ENCODE results near the gene LGALS9C.
"Not testable (repeated sequence)": the region's sequence is repeated elsewhere in the genome, so short reads cannot be mapped to it uniquely, and the experiment has no call there.

Gene LGALS9C

DNA sequence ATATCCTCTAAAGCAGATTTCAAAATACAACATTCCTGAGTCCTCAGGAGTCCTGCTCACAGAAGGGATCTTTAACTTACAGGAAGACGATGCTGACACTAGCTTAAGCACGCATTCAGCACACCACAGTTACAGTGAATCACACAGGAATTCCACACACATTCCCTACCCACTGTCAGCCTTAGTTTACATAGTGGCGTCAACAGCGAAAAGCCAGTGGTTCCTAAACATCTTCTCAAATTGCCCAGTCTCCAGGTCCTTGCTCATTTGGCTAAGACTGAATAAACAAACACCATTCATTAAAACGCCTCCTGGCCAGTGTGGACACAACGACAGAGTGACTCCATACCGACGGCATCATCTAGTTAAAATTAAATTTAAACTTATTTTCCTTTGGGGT is 17.6 kb upstream of the LGALS9C start:
- 11 to 18% methylated on average over 5 to 6 of the region's 8 CpGs for WGBS, 2 experiments
- H3K27ac ChIP-seq (ENCODE audit: insufficient read depth, low read depth, low read length, poor library complexity, severe bottlenecking); H3K36me3 ChIP-seq (ENCODE audit: control insufficient read depth, insufficient read depth, low read length); H3K4me3 ChIP-seq (ENCODE audit: insufficient read depth, low read depth, low read length); H3K27me3 ChIP-seq (ENCODE audit: control insufficient read depth, insufficient read depth, low read length, poor library complexity, severe bottlenecking); H3K4me1 ChIP-seq (ENCODE audit: control insufficient read depth, insufficient read depth, low read length); H3K9me3 ChIP-seq (ENCODE audit: control insufficient read depth, low read length): not testable (repeated sequence)

DNA sequence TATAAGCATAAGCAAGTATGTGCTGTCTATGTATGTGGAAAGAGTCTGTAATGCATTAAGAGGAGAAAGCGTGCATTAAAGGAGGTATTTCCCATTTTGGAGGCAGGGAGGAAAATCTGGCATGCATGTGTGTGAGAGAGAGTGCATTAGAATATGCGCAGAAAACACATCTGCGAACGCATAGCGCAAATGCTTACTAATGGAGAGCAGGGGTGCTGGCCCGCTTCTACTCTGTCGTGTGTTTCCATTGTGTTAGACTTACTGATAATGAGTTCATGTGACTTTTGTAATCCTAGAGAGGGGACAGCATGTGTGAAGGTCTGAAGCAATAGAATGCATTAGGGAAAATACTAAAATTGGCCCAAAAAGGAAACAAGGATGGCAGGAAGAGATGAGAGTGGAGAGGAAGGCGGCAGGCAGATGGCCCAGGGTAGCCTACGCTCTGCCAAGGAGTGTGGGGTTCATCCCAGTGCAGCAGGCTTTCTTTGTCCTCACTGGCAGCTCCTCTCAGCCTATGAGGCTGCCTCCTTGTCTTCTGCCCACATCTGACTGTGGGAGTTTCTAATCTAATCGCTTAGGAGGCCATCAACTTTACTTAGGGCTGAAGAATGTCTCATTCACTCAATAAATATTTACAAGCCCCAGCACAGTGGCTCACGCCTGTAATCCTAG is 12.6 kb upstream of the LGALS9C start:
- H3K27me3 ChIP-seq (ENCODE audit: control insufficient read depth, insufficient read depth, low read length, poor library complexity, severe bottlenecking); H3K36me3 ChIP-seq (ENCODE audit: control insufficient read depth, insufficient read depth, low read length); H3K4me3 ChIP-seq (ENCODE audit: insufficient read depth, low read depth, low read length); H3K4me1 ChIP-seq (ENCODE audit: control insufficient read depth, insufficient read depth, low read length); H3K9me3 ChIP-seq (ENCODE audit: control insufficient read depth, low read length); H3K27ac ChIP-seq (ENCODE audit: insufficient read depth, low read depth, low read length, poor library complexity, severe bottlenecking): not testable (repeated sequence)
- 94% methylated on average over 7 of the region's 11 CpGs for WGBS, 2 experiments

DNA sequence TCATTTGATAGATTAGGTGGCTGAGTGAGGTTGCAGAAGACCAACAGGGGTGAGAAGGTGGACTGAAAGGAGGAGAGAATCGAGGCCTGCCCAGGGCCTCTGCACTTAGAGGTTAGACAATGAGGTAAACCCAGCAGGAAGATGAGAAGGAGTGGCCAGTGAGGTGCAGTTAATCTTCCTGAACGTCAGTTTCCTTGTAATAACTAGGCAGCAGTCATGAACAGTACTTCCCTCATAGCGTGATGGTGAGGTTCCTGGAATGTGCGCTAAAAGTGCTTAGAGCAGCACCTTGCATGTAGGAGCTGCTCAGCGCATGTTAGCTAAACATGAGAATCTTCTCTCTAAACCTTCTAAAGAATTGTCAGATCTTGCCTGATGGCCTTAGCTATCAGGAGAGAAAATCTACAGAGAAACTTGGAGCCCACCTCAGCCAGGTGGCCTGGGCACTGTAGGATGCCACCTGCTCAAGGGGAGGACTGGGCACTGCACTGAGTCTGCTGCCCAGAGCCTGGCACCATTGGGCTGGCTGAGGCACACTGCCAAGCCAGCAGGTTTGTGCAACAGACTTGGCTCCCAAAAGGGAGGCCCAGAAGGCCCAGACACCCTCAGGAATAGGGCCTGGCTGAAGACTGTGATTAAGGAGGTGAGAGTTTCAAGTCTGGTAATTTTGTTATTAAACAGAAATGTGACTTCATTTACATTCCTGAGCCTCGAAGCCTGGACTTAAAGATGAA is 10.2 kb upstream of the LGALS9C start:
- not testable (repeated sequence) for H3K4me3 ChIP-seq (ENCODE audit: insufficient read depth, low read depth, low read length); H3K36me3 ChIP-seq (ENCODE audit: control insufficient read depth, insufficient read depth, low read length); H3K4me1 ChIP-seq (ENCODE audit: control insufficient read depth, insufficient read depth, low read length); H3K27me3 ChIP-seq (ENCODE audit: control insufficient read depth, insufficient read depth, low read length, poor library complexity, severe bottlenecking); H3K27ac ChIP-seq (ENCODE audit: insufficient read depth, low read depth, low read length, poor library complexity, severe bottlenecking); H3K9me3 ChIP-seq (ENCODE audit: control insufficient read depth, low read length)
- WGBS, 2 experiments = 80 to 83% methylated on average over 3 to 4 of the region's 6 CpGs

DNA sequence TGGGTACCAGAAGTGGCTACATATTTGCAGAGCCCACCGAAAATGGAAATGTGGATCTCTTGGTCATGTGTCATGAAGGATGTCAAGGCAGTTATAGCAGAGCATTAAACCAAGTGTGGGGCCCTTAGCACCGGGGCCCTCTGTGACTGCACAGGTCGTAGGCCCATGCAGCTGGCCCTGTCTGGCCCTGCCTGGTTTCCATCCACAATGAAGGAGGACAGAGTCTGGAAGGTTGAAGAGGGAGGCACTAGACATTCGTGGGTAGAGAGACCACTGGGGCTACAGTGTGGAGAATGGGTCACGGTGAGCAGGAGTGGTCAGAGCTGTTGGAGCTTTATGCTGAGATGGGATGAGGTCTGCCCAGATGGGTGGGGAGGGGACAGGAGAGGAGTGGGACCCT is 9.6 kb upstream of the LGALS9C start:
- not testable (repeated sequence) for H3K9me3 ChIP-seq (ENCODE audit: control insufficient read depth, low read length); H3K27me3 ChIP-seq (ENCODE audit: control insufficient read depth, insufficient read depth, low read length, poor library complexity, severe bottlenecking); H3K27ac ChIP-seq (ENCODE audit: insufficient read depth, low read depth, low read length, poor library complexity, severe bottlenecking); H3K4me1 ChIP-seq (ENCODE audit: control insufficient read depth, insufficient read depth, low read length); H3K36me3 ChIP-seq (ENCODE audit: control insufficient read depth, insufficient read depth, low read length); H3K4me3 ChIP-seq (ENCODE audit: insufficient read depth, low read depth, low read length)
- WGBS, 2 experiments = 86 to 91% methylated on average over 5 of the region's 5 CpGs

DNA sequence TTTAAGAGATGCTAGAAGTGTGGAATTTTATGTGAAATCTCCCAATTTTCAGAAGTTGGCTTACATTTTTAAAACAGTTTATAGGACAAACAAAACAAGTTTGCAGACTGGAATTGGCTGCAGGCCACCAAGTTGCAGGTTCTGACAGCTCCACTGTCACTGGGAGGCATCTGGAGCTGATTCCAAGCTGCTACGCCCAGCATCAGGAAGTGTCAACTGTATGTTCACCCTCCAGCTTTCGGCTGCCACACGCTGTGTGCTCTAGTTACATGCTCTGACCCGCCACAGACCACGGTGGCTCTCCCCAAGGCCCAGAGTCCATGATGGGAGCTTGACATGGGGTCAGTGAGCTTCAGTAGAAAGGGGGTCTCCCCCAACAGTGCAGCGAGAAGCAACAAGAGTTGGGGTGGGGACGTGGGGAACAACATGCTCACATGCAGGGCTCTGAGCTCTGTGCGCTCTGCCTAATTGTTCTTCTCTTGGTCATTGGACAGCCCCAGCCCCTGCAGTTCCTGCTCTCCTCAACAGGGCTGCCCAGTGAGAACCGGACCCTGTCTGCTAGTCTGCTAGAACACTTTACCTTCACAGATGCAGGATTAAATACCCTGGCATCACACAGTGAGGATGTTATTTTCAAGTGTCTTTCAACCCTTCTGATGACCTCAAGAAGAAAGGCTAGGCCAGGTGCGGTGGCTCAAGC is 8.0 kb upstream of the LGALS9C start:
- 93 to 97% methylated on average over 9 of the region's 10 CpGs for WGBS, 2 experiments

DNA sequence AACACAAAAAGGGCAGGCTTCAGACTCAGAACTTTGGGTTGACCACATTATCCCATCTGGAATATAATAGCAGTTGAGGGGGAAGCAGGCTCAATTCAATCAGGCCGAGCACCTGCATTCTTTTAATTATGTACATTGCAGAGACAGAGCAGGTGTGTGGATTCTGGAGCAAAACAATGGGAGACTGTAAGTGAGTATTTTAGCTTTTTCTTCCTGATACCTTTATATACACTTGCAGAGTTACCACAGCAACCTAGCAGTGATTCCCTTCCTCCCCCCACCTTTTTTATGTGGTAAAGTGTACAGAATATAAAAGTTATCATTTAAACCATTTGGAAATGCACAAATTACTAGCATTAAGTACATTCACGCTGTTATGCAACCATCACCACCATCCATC is 6.8 kb upstream of the LGALS9C start:
- not testable (repeated sequence) for H3K4me1 ChIP-seq (ENCODE audit: control insufficient read depth, insufficient read depth, low read length); H3K9me3 ChIP-seq (ENCODE audit: control insufficient read depth, low read length); H3K4me3 ChIP-seq (ENCODE audit: insufficient read depth, low read depth, low read length); H3K27me3 ChIP-seq (ENCODE audit: control insufficient read depth, insufficient read depth, low read length, poor library complexity, severe bottlenecking); H3K36me3 ChIP-seq (ENCODE audit: control insufficient read depth, insufficient read depth, low read length); H3K27ac ChIP-seq (ENCODE audit: insufficient read depth, low read depth, low read length, poor library complexity, severe bottlenecking)
- WGBS, 2 experiments = 97 to 100% methylated on average over 2 of the region's 2 CpGs

More for the DNA sequence above, 8.0 kb upstream of the LGALS9C start:
- not testable (repeated sequence) for H3K36me3 ChIP-seq (ENCODE audit: control insufficient read depth, insufficient read depth, low read length); H3K27me3 ChIP-seq (ENCODE audit: control insufficient read depth, insufficient read depth, low read length, poor library complexity, severe bottlenecking); H3K27ac ChIP-seq (ENCODE audit: insufficient read depth, low read depth, low read length, poor library complexity, severe bottlenecking); H3K4me1 ChIP-seq (ENCODE audit: control insufficient read depth, insufficient read depth, low read length); H3K9me3 ChIP-seq (ENCODE audit: control insufficient read depth, low read length); H3K4me3 ChIP-seq (ENCODE audit: insufficient read depth, low read depth, low read length)

DNA sequence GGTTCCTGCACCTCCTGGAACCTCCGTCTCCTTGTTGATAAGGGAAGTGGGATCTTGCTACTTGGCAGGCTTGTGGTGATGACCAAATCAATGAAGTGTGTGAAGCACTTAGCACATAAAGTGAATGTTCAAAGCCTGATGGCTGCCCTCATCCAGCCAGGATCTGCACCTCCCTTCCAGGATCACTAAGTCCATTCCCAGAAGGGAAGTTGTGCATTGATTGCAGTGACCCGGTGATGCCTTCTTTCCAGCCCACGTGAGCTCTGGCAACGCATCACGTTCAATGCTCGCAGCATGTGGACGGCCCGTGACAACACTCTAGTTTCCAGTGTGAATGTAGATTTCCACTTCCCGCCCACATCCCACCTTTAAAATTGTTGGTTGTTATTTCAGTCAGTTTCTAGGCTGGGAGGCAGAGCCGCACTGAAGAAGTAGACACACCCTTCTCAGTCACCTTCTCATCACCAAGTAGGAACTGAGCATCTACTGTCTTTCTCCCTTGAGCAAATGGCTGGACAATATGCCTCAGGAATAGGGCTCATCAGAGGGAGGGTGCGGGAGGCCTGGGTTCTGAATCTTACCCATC is 6.2 kb upstream of the LGALS9C start:
- not testable (repeated sequence) for H3K4me3 ChIP-seq (ENCODE audit: insufficient read depth, low read depth, low read length); H3K27ac ChIP-seq (ENCODE audit: insufficient read depth, low read depth, low read length, poor library complexity, severe bottlenecking); H3K4me1 ChIP-seq (ENCODE audit: control insufficient read depth, insufficient read depth, low read length); H3K36me3 ChIP-seq (ENCODE audit: control insufficient read depth, insufficient read depth, low read length); H3K9me3 ChIP-seq (ENCODE audit: control insufficient read depth, low read length); H3K27me3 ChIP-seq (ENCODE audit: control insufficient read depth, insufficient read depth, low read length, poor library complexity, severe bottlenecking)
- no CpG with 5 or more reads among the region's 11 CpGs for WGBS, 2 experiments

DNA sequence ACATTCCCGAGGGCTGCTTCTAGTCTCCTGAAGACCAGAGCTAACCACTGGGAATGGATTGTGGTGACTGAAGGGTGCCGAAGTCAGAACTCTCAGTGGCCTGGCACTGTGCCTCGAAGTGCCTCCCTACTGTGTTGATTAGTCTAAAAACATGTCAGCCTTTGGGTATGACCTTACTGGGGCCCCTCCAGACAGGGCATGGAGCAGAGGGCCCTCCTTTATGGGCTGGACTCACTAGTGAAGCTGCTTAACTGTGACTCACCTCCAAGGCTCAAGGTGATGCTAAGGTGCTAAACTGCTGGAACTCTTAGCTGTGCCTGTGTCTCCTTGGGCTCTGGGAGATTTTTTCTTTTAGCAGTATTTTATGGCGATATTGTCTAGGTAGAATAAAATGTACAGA is 2.6 kb upstream of the LGALS9C start:
- 78% methylated on average over 1 of the region's 4 CpGs; no CpG with 5 or more reads in 1 of the 2 experiments for WGBS, 2 experiments
- H3K27me3 ChIP-seq (ENCODE audit: control insufficient read depth, insufficient read depth, low read length, poor library complexity, severe bottlenecking); H3K4me1 ChIP-seq (ENCODE audit: control insufficient read depth, insufficient read depth, low read length): not testable (repeated sequence)

DNA sequence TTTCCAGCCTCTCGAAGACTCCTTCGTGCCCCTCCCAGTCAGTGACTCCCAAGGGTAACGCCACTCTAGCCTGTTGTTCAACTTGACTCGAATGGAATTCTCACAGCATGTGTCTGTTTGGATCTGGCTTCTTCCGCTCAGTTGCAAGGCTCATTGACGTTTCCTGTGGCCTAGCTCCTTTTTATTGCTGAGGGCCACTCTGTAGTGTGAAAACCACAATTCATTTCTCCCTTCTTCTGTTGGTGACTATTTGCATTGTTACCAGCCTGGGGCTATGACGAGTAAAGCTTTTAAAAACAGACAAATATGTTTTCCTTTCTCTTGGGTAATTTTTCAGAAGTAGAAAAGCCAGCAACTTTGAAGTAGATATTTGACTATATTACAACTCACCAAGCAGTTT is 1.8 kb upstream of the LGALS9C start:
- not testable (repeated sequence) for H3K4me1 ChIP-seq (ENCODE audit: control insufficient read depth, insufficient read depth, low read length); H3K9me3 ChIP-seq (ENCODE audit: control insufficient read depth, low read length); H3K4me3 ChIP-seq (ENCODE audit: insufficient read depth, low read depth, low read length); H3K27me3 ChIP-seq (ENCODE audit: control insufficient read depth, insufficient read depth, low read length, poor library complexity, severe bottlenecking); H3K36me3 ChIP-seq (ENCODE audit: control insufficient read depth, insufficient read depth, low read length); H3K27ac ChIP-seq (ENCODE audit: insufficient read depth, low read depth, low read length, poor library complexity, severe bottlenecking)
- WGBS, 2 experiments = 66 to 76% methylated on average over 6 of the region's 7 CpGs

More for the DNA sequence above, 2.6 kb upstream of the LGALS9C start:
- H3K36me3 ChIP-seq (ENCODE audit: control insufficient read depth, insufficient read depth, low read length); H3K4me3 ChIP-seq (ENCODE audit: insufficient read depth, low read depth, low read length); H3K27ac ChIP-seq (ENCODE audit: insufficient read depth, low read depth, low read length, poor library complexity, severe bottlenecking); H3K9me3 ChIP-seq (ENCODE audit: control insufficient read depth, low read length): not testable (repeated sequence)

GRCh38 chr17:18477367-18477766 is 778 bp downstream of the LGALS9C start:
- not testable (repeated sequence) for H3K27me3 ChIP-seq (ENCODE audit: control insufficient read depth, insufficient read depth, low read length, poor library complexity, severe bottlenecking); H3K27ac ChIP-seq (ENCODE audit: insufficient read depth, low read depth, low read length, poor library complexity, severe bottlenecking); H3K36me3 ChIP-seq (ENCODE audit: control insufficient read depth, insufficient read depth, low read length); H3K9me3 ChIP-seq (ENCODE audit: control insufficient read depth, low read length); H3K4me1 ChIP-seq (ENCODE audit: control insufficient read depth, insufficient read depth, low read length); H3K4me3 ChIP-seq (ENCODE audit: insufficient read depth, low read depth, low read length)
- 60 to 89% methylated on average over 1 of the region's 5 CpGs for WGBS, 2 experiments
